Retinal pigment epithelial cell (primary cell): ENCODE results near the gene TTLL5.

Source experiments
- DNase-seq: peaks from one replicate; pipeline ENCODE4 v3.0.0-alpha.2; 2010; ENCODE audit warnings: low read depth
- H3K4me3 ChIP-seq: 2 replicates; pipeline ENCODE4 v1.5.1; 2011; ENCODE audit warnings: mild to moderate bottlenecking, low read length, control low read depth, moderate library complexity
- TF ChIP-seq, protein P1 (sequence below): conservative IDR thresholded peaks from 2 replicates; pipeline ENCODE4 v1.5.1; 2011; ENCODE audit warnings: low read depth, low read length, control low read depth, inconsistent platforms

TTLL5 gene

GRCh38 chr14:75944607-75945241 lies 283.7 kb downstream of the TTLL5 start:
- no peak for DNase-seq
- no peak overlapping the region for H3K4me3 ChIP-seq
- TF ChIP-seq, protein P1, sequence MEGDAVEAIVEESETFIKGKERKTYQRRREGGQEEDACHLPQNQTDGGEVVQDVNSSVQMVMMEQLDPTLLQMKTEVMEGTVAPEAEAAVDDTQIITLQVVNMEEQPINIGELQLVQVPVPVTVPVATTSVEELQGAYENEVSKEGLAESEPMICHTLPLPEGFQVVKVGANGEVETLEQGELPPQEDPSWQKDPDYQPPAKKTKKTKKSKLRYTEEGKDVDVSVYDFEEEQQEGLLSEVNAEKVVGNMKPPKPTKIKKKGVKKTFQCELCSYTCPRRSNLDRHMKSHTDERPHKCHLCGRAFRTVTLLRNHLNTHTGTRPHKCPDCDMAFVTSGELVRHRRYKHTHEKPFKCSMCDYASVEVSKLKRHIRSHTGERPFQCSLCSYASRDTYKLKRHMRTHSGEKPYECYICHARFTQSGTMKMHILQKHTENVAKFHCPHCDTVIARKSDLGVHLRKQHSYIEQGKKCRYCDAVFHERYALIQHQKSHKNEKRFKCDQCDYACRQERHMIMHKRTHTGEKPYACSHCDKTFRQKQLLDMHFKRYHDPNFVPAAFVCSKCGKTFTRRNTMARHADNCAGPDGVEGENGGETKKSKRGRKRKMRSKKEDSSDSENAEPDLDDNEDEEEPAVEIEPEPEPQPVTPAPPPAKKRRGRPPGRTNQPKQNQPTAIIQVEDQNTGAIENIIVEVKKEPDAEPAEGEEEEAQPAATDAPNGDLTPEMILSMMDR = no peak

DNA sequence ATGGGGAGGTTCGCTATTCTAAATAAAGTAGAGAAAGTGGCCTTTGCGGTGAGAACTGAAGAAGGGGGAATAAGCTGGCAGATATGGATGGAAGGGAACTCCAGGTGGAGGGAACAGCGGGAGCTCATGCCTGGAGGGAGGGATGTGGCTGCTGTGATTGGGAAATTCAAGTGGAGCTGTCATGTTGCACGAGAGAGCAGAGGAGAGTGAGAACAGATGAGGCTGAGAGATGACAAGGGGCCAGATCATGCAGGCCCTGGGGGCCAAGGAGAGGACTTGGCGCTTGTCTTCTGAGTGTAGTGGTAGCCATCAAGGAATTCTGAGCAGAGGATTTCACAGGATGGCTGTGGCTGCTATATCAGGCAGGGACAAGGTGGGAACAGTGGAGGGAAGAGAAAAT lies 285.7 kb downstream of the TTLL5 start:
- no peak for DNase-seq
- H3K4me3 ChIP-seq = no peak overlapping the region
- TF ChIP-seq, protein P1 = no peak

DNA sequence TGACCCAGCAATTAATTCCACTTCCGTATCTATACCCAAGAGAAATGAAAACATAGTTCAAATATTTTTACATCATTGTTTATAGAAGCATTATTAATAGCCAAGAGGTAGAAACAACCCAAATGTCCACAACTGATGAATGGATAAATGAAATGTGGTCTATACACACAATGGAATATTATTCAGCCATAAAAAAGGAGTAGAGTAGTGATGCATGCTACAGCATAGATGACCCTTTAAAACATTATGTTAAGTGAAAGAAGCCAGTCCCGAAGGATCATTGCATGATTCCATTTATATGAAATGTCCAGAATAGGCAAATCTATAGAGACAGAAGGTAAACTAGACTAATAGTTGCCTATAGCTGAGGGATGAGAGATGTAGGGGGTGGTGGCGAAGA lies 291.4 kb downstream of the TTLL5 start:
- TF ChIP-seq, protein P1 = no peak
- no peak for DNase-seq
- no peak overlapping the region for H3K4me3 ChIP-seq

DNA sequence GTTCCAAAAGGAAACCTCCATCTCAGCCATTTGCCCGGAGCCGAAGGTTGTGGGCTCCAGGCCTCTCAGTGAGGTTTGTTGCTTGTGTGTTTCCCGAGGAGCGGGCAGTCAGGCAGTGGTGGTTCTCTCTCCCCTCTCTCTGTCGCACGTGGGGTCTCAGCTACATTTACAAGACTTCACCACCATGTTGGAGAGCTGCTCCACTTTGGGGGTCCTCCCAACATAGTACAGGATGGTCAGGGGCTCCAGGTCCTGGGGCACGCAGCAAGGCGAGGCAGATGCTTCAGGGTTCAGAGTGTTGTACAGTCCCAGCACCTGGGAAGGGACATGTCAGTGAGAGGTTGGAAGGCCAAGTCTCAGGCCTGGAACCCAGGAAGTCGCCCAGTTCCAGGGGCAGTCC lies 298.0 kb downstream of the TTLL5 start:
- DNase-seq = no peak
- no peak overlapping the region for H3K4me3 ChIP-seq
- TF ChIP-seq, protein P1 = no peak

GRCh38 chr14:75960231-75960630 lies 299.2 kb downstream of the TTLL5 start:
- TF ChIP-seq, protein P1 = no peak
- no peak overlapping the region for H3K4me3 ChIP-seq
- DNase-seq = no peak

- no peak for DNase-seq
- H3K4me3 ChIP-seq = no peak overlapping the region
- TF ChIP-seq, protein P1 = no peak
Observed at GRCh38 chr14:75961662-75962061, 300.6 kb downstream of the TTLL5 start.

GRCh38 chr14:75967866-75968265 lies 306.8 kb downstream of the TTLL5 start:
- no peak for DNase-seq
- H3K4me3 ChIP-seq = no peak overlapping the region
- TF ChIP-seq, protein P1 = no peak
